CD4-positive, alpha-beta T cell treated with Interleukin-6 at 100 ng/mL for 8 hours (primary cell): ENCODE data around the gene TAF11L2.
"Not testable (repeated sequence)": the region's sequence is repeated elsewhere in the genome, so short reads cannot be mapped to it uniquely, and the experiment has no call there.

Source experiments
- DNase-seq: peaks from one replicate; pipeline ENCODE4 v3.0.0-alpha.2; 2020; ENCODE audit warnings: mixed read lengths, low spot score

The TAF11L2 gene

DNA sequence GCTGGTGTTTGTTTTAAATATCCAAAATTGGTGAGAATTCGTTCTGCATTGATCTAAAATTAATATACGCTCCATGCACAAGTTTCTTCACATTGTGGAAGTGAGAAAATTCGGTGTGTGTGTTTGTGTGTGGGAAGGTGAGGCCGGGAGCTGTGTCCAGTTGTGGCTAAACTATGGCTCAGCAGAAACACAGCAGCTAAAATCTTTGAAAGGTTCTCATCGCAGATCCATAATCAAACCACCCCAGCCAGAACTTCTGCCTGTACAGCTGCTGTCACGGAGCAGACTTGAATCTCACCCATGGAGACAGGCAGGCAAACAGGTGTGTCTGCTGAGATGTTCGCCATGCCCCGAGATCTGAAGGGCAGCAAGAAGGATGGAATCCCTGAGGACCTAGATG lies at the start of gene TAF11L2:
Gene TAF11L2, plus strand, starts transcription at position 301 of the 400 bp plus-strand sequence.
- DNase-seq: not testable (repeated sequence)

GRCh38 chr5:17448877-17449276 lies 49.2 kb upstream of the TAF11L2 start:
- DNase-seq: no peak

DNA sequence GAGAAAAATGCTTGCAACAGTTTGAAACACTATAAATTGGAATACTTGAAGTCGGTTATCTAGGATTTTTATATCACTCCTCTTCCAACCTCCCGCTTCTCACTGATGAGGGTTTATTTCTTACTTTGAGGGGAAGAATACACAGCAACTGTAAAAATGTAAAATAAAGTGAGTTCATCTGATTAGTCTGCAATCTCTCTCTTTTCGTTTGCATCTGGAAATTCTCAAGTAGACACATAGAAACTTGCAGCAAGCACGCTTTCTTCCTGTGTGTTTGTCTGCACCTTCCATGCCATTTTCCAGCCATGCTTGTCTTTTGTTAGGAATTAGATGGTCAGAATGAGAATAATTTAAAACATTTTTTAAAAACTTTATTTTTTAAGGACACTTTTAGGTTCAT lies 45.1 kb upstream of the TAF11L2 start:
- DNase-seq: no peak

DNA sequence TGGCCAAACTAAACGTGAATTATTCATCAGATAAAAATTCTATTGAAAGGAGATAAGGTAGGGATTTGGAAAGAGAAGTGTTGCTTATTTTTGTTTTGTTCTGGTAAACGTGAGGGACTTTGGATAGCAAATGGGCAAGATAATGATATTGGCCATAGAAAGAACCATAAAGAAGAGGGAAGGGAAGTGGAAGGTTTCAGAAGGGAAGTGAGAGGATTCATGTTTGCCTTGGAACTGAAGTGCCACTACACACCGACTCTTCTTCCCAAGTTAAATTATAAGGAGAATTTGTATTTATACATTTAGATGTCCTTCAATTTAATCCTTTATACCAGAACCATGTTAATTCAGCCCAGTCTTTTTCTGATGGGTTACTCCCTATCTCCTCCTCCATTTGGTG lies 42.1 kb upstream of the TAF11L2 start:
- no peak for DNase-seq

DNA sequence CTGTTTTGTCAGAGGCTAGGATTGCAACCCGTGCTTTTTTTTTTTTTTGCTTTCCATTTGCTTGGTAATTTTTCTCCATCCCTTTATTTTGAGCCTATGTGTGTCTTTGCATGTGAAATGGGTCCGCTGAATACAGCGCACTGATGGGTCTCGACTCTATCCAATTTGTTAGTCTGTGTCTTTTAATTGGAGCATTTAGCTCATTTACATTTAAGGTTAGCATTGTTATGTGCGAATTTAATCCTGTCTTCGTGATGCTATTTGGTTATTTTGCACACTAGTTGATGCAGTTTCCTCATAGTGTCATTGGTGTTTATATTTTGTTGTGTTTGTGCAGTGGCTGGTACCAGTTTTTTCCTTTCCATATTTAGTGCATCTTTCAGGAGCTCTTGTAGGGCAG lies 36.2 kb upstream of the TAF11L2 start:
- no peak for DNase-seq

DNA sequence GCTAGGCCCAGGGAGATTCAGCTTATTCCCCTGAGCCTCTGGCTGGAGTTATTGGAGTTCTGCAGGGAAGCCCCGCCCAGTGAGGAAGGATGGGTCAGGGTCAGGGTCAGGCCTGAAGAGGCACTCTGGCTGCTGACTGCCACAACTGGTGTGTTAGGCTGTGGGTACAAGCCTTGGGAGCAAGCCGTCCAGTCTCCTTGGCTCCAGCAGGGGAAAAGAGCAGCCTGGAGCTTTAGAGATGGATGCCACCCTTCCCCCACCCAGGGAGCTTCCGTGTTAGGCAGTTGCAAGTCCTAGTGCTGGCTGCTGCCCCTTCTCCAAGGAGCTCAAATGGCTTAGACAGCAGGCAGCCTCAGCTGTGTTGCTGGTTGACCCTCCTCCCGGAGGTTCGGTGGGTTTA lies 34.4 kb upstream of the TAF11L2 start:
- no peak for DNase-seq

DNA sequence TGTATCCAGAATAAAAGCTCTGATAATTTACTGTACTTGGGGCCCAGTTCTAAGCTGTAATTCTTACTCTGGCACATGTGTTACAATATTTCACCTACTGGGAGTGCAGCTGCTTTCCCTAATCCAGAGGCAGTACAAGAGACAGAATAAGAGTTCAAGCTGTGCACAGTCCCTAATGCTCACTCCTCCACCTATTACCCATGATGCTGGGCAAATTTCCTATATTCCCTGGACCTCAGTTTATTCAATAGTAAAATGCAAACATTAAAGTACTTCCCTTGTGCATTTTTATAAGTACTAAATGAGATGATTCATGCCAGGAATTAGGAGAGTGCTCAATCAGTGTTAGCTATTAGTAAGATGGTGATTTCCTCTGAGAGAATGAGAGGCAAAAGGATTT lies 28.0 kb upstream of the TAF11L2 start:
- no peak for DNase-seq

- not testable (repeated sequence) for DNase-seq
Observed at GRCh38 chr5:17475064-17475463, 23.0 kb upstream of the TAF11L2 start.

DNA sequence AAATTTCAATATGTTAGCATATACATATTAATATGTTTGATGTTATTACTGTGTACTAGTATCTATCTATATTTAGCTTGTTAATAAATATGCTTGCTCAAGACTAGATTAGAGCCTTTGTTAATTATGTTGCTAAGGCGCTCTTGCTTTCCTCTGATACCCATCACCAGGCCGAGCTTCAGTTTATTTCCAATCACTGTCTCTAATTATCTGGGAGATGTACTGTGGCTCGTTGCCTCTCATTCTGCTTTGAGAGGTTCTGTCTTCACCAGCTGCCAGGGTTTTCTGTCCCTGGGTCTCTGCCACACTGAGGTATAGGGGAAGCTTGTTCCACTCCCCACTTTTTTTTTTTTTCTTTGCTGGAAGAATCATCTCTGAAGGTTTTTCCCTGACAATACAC lies 21.0 kb upstream of the TAF11L2 start:
- no peak for DNase-seq

DNA sequence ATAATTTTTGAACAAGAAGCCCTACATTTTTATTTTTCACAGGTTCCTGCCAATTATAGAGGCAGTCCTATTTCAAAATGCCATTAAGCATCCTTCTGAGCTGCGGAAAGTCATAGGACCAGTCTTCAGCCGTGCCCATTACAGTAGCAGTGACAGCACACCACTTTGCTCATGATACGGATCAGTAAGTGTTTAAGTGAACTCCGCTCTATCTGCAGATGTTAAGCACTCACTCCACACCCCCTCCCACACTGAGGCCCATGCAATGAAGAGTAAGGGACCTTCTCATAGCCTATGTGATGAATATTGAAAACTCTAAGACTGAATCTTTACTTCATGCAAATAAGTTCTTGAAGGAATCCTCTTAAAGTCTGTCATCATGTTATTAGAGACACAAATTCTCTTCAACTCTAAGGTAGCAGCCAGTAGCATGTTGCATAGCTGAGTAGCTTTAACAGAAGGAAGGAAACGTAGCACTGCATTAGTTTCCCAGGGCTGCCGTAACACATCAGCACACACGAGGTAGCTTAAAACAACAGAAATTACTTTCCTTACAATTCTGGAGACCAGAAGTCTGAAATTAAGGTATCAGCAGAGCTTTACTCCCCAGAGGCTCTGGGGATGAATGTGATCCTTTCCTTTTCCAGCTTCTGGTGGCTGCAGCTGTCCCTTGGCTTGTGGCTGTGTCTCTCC lies 20.3 kb upstream of the TAF11L2 start:
- DNase-seq: no peak

GRCh38 chr5:17481378-17481777 lies 16.7 kb upstream of the TAF11L2 start:
- no peak for DNase-seq

DNA sequence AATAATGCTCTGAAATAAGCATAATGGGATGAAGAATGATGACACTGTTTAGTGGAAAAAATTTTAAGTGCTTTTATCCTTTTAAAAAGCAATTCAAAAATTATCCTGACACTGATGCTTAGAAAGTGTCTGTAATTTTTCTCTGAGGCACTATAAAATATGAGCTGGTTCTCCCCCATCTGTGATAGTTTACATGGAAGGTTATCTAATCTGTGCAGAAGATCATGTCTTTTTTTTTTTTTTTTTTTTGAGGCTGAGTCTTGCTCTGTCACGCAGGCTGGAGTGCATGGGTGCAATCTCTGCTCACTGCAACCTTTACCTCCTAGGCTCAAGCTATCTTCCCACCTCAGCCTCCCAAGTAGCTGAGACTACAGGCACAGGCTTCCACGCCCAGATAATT lies 15.2 kb upstream of the TAF11L2 start:
- DNase-seq: no peak

DNA sequence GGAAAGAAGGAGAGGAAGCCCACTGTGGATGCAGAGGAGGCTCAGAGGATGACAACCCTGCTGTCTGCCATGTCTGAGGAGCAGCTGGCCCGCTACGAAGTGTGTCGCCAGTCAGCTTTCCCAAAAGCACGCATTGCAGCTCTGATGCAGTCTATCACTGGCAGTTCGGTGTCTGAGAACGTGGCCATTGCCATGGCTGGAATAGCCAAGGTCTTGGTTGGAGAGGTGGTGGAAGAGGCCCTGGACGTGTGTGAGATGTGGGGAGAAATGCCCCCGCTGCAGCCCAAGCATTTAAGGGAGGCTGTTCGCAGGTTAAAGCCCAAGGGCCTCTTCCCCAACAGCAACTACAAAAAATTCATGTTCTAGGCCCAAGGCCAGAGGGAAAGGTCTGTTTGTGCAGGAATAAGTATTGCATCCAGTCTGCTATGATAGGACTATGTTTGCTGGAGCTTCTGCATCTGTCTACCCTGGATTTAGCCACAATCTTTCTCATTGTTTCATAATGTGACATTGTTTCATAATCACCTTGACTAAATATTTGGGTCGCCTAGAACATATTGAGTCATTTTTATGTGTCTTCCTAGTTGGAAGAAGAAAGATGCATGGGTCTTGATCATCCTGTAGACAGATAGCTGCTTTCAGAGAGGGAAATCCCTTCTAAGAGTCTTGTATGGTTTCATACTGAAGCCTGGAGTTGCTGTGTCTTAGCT lies 11.4 kb upstream of the TAF11L2 start:
- not testable (repeated sequence) for DNase-seq

DNA sequence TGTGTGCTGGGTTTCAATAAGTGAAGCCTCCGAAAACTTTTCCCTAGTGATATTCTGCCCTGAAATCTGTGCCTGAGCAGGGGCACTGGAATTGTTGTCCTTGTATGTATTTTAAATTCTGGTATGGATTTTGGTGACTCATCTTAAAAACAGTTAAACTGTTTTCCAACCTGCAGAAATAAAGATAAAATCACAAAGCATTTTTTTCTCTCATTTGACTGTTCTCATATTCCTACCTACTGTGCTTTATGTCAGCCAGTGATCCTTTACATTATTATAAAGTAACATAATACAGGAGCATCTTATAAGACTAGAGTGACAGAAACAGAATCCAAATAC lies 10.9 kb upstream of the TAF11L2 start:
- DNase-seq: no peak

DNA sequence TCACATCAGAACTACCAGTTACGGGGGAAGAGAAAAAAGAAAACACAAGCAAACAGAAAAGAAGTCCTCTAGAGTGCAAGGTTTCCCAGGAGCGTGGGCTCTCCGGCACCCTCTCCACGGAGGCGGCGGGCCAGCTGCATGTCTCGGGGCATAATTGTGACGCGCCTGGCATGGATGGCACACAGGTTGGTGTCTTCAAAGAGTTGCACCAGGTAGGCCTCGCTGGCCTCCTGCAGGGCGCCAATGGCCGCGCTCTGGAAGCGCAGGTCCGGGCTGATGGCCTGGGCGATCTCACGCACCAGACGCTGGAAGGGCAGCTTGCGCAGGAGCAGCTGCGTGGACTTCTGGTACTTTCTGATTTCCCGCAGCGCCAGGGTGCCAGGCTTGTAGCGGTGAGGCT lies 6.8 kb upstream of the TAF11L2 start:
- not testable (repeated sequence) for DNase-seq

- no peak for DNase-seq
Observed at GRCh38 chr5:17492770-17493169, 5.3 kb upstream of the TAF11L2 start.

- DNase-seq: no peak
Observed at GRCh38 chr5:17497446-17497845, 585 bp upstream of the TAF11L2 start.

DNA sequence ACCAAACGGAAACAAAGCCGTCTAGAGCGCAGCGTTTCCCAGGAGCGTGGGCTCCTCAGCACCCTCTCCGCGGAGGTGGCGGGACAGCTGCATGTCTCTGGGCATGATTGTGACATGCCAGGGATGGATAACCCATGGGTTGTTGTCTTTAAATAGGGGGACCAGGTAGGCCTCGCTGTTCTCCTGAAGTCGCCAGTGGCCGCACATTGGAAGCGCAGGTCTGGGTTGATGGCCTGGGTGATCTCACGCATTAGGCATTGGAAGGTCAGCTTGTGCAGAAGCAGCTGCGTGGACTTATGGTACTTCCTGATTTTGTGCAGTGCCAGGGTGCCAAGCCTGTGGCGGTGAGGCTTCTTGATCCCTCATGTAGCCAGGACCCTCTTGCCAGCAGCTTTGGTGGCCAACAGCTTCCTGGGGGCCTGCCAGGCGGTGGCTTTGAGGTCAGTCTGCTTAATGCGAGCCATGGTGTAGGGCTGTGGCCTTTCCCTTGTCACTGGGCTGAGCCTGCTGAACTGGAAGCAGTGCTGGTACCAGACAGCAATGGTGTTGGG lies 13.8 kb downstream of the TAF11L2 start:
- DNase-seq: no peak

DNA sequence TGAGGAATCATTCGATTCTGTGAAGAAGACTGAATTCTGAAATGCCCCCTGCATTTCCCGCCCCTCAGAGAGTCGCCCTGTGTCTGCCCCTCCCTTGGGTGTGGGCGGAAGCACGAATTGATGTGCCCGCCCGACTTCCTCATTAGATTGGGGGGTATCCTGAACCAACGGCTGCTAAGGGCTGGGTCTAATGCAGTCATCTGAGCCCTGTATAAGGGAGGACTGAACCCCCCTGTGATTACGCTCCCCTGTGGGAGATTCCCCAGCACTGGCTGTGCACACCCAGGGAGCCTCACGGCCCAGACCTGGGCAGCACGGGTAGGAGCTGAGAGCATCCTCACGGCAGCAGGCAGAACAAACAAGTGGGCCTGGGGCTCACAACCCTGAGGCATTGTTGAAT lies 19.5 kb downstream of the TAF11L2 start:
- DNase-seq: not testable (repeated sequence)

DNA sequence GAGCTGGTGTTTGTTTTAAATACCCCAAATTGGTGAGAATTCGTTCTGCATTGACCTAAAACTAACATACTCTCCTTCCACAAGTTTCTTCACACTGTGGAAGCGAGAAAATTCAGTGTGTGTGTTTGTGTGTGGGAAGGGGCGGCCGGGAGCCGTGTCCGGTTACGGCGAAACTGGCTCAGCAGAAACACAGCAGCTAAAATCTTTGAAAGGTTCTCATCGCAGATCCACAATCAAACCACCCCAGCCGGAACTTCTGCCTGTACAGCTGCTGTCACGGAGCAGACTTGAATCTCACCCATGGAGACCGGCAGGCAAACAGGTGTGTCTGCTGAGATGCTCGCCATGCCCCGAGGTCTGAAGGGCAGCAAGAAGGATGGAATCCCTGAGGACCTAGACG lies 20.0 kb downstream of the TAF11L2 start, which contains the start of gene TAF11L3:
Gene TAF11L3, plus strand, starts transcription at position 301 of the 400 bp plus-strand sequence.
- DNase-seq: not testable (repeated sequence)

- not testable (repeated sequence) for DNase-seq
Observed at GRCh38 chr5:17519508-17519907, 21.5 kb downstream of the TAF11L2 start.

DNA sequence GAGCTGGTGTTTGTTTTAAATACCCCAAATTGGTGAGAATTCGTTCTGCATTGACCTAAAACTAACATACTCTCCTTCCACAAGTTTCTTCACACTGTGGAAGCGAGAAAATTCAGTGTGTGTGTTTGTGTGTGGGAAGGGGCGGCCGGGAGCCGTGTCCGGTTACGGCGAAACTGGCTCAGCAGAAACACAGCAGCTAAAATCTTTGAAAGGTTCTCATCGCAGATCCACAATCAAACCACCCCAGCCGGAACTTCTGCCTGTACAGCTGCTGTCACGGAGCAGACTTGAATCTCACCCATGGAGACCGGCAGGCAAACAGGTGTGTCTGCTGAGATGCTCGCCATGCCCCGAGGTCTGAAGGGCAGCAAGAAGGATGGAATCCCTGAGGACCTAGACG lies 23.5 kb downstream of the TAF11L2 start, which contains the start of gene TAF11L4:
Gene TAF11L4, plus strand, starts transcription at position 301 of the 400 bp plus-strand sequence.
- not testable (repeated sequence) for DNase-seq

DNA sequence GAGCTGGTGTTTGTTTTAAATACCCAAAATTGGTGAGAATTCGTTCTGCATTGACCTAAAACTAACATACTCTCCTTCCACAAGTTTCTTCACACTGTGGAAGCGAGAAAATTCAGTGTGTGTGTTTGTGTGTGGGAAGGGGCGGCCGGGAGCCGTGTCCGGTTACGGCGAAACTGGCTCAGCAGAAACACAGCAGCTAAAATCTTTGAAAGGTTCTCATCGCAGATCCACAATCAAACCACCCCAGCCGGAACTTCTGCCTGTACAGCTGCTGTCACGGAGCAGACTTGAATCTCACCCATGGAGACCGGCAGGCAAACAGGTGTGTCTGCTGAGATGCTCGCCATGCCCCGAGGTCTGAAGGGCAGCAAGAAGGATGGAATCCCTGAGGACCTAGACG lies 26.9 kb downstream of the TAF11L2 start, which contains the start of gene TAF11L5:
Gene TAF11L5, plus strand, starts transcription at position 301 of the 400 bp plus-strand sequence.
- DNase-seq: not testable (repeated sequence)
